ENCODE data around the gene OR7E24. TPM values are rescaled to one million over a fixed set of nuclear protein-coding genes. Genes with fewer than 3 reads are reported as not detected.
"Not testable (repeated sequence)": the region's sequence is repeated elsewhere in the genome, so short reads cannot be mapped to it uniquely, and the experiment has no call there.

OR7E24 gene
- total RNA-seq (2014; rRNA removed; shearing (Covaris generic)) = not detected in 2 replicates
- not detected in 2 replicates for polyA plus RNA-seq (2015; cell fraction: cytosol; rRNA removed)
- polyA plus RNA-seq (2015; cell fraction: nucleus; rRNA removed) = not detected in 2 replicates

DNA sequence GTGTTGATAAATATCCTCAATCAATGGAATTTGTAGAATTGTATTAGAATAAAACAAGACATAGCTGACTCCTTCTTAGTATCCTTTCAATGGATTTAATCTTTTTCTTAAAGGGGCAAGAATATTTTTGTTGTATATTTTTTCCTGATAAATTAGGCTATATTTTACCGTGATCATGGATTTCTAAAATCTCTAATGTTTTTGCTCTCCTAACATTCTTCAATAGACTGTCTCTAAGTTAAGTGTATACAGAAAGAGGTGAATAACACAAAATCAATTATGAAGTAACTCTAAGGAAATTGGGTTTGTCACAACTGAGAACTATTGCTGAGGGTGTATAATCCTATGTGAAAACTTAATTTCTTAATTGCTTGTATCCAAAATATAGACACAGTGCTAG lies at the start of gene OR7E24:
OR7E24 (plus strand) TSS at position 301 of the 400 bp plus-strand sequence. CDS start 114 bp downstream, outside the sequence.
- in situ Hi-C loops (cut with HindIII; ENCODE audit: low pct_unique_long_range_greater_than_20kb, low sequenced_read_pairs) = no loop called here
- DNase-seq (ENCODE audit: low read depth, low spot score) = no peak

DNA sequence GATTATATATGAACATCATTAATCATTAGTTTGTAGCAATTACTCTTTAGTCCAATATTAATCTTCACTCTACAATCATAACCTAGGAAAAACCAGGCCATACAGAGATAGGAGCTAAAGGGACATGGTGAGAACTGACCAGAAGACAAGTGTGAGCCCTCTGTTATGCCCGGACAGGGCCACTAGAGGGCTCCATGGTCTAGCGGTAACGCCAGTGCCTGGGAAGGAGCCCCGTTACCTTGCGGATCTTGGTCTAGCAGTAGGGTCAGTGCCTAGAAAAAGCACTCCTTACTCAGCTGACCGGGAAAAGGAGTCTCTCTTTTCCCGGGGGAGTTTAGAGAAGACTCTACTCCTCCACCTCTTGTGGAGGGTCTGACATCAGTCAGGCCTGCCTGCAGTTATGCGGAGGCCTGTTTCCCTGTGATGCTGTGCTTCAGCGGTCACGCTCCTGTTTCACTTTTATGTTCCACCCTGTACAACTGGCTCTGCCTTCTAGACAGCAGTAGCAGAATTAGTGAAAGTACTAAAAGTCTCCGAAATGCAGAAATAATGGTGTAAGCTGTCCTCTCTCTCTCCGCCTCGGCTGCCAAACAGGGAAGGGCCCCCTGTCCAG lies 45.1 kb upstream of the OR7E24 start:
- in situ Hi-C loops (cut with HindIII; ENCODE audit: low pct_unique_long_range_greater_than_20kb, low sequenced_read_pairs) = no loop called here
- peak; percentile 62 for DNase-seq (ENCODE audit: low read depth, low spot score)

DNA sequence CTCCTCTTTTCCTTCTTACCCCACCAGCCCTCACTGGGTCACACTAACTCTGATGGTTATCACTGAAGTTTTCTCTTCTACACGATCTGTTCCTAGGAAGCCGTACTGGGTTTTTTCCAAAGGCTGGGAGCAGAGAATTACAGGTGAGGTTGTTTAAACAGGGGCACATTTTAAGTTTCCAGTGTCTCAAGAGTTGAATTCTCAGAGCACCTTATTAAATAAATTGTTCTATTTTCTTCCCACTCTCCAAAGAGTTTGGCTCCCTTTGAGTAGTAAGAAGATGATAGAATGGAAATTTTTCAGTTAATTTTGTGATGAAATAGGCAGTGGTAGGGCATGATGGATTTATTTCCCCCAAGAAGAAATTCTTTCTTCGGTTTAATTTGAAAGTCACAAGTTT lies 31.2 kb upstream of the OR7E24 start, which contains the start of gene OR7D4:
OR7D4 (minus strand) TSS at position 101 of the 400 bp plus-strand sequence. CDS start 4,752 bp downstream, outside the sequence.
- in situ Hi-C loops (cut with HindIII; ENCODE audit: low pct_unique_long_range_greater_than_20kb, low sequenced_read_pairs) = no loop called here
- no peak for DNase-seq (ENCODE audit: low read depth, low spot score)

DNA sequence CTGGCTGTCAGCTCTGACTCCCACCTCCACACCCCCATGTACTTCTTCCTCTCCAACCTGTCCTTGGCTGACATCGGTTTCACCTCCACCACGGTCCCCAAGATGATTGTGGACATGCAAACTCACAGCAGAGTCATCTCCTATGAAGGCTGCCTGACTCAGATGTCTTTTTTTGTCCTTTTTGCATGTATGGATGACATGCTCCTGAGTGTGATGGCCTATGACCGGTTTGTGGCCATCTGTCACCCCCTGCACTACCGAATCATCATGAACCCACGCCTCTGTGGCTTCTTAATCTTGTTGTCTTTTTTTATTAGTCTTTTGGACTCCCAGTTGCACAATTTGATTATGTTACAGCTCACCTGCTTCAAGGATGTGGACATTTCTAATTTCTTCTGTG lies 506 bp downstream of the OR7E24 start:
- no peak for DNase-seq (ENCODE audit: low read depth, low spot score)
- in situ Hi-C loops (cut with HindIII; ENCODE audit: low pct_unique_long_range_greater_than_20kb, low sequenced_read_pairs) = no loop called here

DNA sequence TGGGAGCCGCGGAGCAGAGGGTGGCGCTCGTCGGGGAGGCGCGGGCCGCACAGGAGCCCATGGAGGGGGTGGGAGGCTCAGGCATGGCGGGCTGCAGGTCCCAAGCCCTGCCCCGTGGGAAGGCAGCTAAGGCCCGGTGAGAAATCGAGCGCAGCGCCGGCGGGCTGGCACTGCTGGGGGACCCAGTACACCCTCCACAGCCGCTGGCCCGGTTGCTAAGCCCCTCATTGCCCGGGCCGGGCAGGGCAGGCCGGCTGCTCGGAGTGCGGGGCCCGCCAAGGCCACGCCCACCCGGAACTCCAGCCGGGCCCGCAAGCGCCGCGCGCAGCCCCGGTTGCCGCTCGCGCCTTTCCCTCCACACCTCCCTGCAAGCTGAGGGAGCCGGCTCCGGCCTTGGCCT lies 32.8 kb downstream of the OR7E24 start:
- DNase-seq (ENCODE audit: low read depth, low spot score); in situ Hi-C loops (cut with HindIII; ENCODE audit: low pct_unique_long_range_greater_than_20kb, low sequenced_read_pairs): not testable (repeated sequence)

DNA sequence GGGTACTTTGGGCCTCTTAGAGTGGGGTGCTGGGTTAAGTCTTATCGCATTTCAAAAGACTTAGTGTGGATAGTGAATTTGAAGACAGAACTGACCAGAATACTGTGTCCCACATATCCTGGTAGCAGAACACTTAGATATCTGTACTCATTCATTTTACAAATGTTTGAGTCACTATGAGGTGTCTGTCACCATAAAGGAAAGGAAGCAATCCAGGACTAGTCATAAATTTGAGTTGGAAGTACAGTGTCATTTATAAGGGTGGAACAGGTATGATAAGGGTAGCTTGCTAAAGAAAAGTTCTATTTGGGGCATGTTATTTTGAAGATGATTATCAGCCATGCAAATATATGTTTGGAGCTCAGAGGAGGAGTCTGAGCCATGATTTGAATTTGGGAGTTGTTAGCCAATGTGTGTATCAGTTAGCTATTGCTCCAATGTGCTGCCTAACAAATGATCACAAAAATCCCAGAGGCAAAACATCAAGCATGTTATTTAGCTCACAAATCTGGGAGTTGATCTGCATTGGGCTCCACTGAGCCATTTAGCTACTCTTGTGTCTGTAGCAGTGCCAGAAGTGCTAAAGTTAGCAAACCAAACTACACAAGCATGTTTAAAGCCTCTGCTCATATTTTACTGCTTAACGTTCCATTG lies 38.6 kb downstream of the OR7E24 start:
- in situ Hi-C loops (cut with HindIII; ENCODE audit: low pct_unique_long_range_greater_than_20kb, low sequenced_read_pairs) = no loop called here
- DNase-seq (ENCODE audit: low read depth, low spot score) = no peak

DNA sequence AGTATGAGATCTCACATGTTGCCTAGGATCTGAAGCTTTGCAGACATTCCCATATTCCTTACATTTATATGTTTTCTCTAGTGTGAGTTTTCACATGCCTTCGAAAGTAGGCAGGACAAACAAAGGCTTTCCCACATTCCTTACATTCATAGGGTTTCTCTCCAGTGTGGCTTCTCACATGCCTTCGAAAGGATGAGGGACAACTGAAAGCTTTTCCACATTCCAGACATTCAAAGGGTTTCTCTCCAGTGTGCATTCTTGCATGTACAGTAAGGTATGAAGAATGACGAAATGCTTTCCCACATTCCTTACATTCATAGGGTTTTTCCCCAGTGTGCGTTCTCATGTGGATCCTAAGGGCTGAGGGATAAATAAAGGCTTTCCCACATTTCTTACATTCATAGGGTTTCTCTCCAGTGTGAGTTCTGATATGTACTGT lies 44.7 kb downstream of the OR7E24 start:
- no peak for DNase-seq (ENCODE audit: low read depth, low spot score)
- in situ Hi-C loops (cut with HindIII; ENCODE audit: low pct_unique_long_range_greater_than_20kb, low sequenced_read_pairs) = no loop called here

DNA sequence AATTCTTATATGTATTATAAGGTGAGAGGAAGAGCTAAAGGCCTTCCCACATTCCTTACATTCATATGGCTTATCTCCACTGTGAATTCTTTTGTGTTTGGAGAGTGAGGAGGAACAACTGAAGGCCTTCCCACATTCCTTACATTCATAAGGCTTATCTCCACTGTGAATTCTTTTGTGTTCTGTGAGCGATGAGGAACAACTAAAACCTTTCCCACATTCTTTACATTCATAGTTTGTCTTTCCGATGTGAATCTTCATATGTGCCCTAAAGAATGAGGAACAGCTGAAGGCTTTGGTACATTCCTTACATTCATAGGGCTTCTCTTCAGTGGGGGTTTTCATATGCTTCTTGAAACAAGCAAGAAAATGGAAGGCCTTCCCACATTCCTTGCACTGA lies 45.6 kb downstream of the OR7E24 start:
- DNase-seq (ENCODE audit: low read depth, low spot score) = no peak
- in situ Hi-C loops (cut with HindIII; ENCODE audit: low pct_unique_long_range_greater_than_20kb, low sequenced_read_pairs) = no loop called here

Other genes with a start within 250 kb of the OR7E24 start
- not detected in 2 replicates for gene MUC16, start 240.5 kb upstream of the OR7E24 start, total RNA-seq (2014; rRNA removed; shearing (Covaris generic))
- not detected in 2 replicates for gene OR1M1, start 163.9 kb upstream of the OR7E24 start, total RNA-seq (2014; rRNA removed; shearing (Covaris generic))
- not detected in 2 replicates for gene OR7G2, start 143.5 kb upstream of the OR7E24 start, total RNA-seq (2014; rRNA removed; shearing (Covaris generic))
- gene OR7G1, start 135.2 kb upstream of the OR7E24 start, total RNA-seq (2014; rRNA removed; shearing (Covaris generic)) = not detected in 2 replicates
- not detected in 2 replicates for gene OR7G3, start 124.0 kb upstream of the OR7E24 start, total RNA-seq (2014; rRNA removed; shearing (Covaris generic))
- 32.9 and 45.4 TPM in 2 replicates for gene ZNF317, start 110.5 kb upstream of the OR7E24 start, total RNA-seq (2014; rRNA removed; shearing (Covaris generic))
- 0.05 TPM in 1 of 2 replicates, not detected in the other for gene OR7D2, start 72.0 kb upstream of the OR7E24 start, total RNA-seq (2014; rRNA removed; shearing (Covaris generic))
- gene OR7D4, start 31.3 kb upstream of the OR7E24 start, total RNA-seq (2014; rRNA removed; shearing (Covaris generic)) = not detected in 2 replicates
- gene ZNF699, start 58.9 kb downstream of the OR7E24 start, total RNA-seq (2014; rRNA removed; shearing (Covaris generic)) = 4.2 and 5.6 TPM in 2 replicates
- 16.3 and 18.8 TPM in 2 replicates for gene ZNF559, start 73.2 kb downstream of the OR7E24 start, total RNA-seq (2014; rRNA removed; shearing (Covaris generic))
- gene ZNF177, start 112.1 kb downstream of the OR7E24 start, total RNA-seq (2014; rRNA removed; shearing (Covaris generic)) = 1.2 and 2.5 TPM in 2 replicates
- 10.4 and 11.3 TPM in 2 replicates for gene ZNF266, start 184.6 kb downstream of the OR7E24 start, total RNA-seq (2014; rRNA removed; shearing (Covaris generic))
- 0.69 and 0.90 TPM in 2 replicates for gene ZNF560, start 247.7 kb downstream of the OR7E24 start, total RNA-seq (2014; rRNA removed; shearing (Covaris generic))